ENCODE data around the gene TSEN34.
"Not testable (repeated sequence)": the region's sequence is repeated elsewhere in the genome, so short reads cannot be mapped to it uniquely, and the experiment has no call there.

TSEN34 gene

GRCh38 chr19:54189145-54189734 lies 1.9 kb upstream of the TSEN34 start, which contains the start of gene MBOAT7:
TSS of gene MBOAT7 (minus strand) at chr19:54189580. CDS start at chr19:54188508, 1,072 bp downstream.
- DNase-seq = no peak

GRCh38 chr19:54189735-54190502 lies 1.2 kb upstream of the TSEN34 start:
- DNase-seq = peak; percentile 100

- DNase-seq = peak; percentile 99
Measured at GRCh38 chr19:54190503-54191010, 551 bp upstream of the TSEN34 start.

- DNase-seq = no peak
Measured at GRCh38 chr19:54191811-54192453, 824 bp downstream of the TSEN34 start.

GRCh38 chr19:54193011-54193410 lies 1.9 kb downstream of the TSEN34 start:
- DNase-seq = no peak

- not testable (repeated sequence) for DNase-seq
Measured at GRCh38 chr19:54194463-54194862, 3.4 kb downstream of the TSEN34 start.

- DNase-seq = no peak
Measured at GRCh38 chr19:54196536-54196935, 5.4 kb downstream of the TSEN34 start.

- no peak for DNase-seq
Measured at GRCh38 chr19:54197121-54197520, 6.0 kb downstream of the TSEN34 start.

GRCh38 chr19:54199401-54199800 lies 8.3 kb downstream of the TSEN34 start:
- DNase-seq = no peak

GRCh38 chr19:54201172-54201701 lies 10.1 kb downstream of the TSEN34 start:
- DNase-seq = no peak

GRCh38 chr19:54201980-54202379 lies 10.9 kb downstream of the TSEN34 start:
- DNase-seq = no peak

- DNase-seq = no peak
Measured at GRCh38 chr19:54203151-54203611, 12.1 kb downstream of the TSEN34 start.

- DNase-seq = no peak
Measured at GRCh38 chr19:54204767-54205468, 13.8 kb downstream of the TSEN34 start.

- no peak for DNase-seq
Measured at GRCh38 chr19:54206030-54206830, 15.1 kb downstream of the TSEN34 start.

GRCh38 chr19:54206831-54207177 lies 15.7 kb downstream of the TSEN34 start:
- DNase-seq = no peak

- DNase-seq = not testable (repeated sequence)
Measured at GRCh38 chr19:54207193-54207592, 16.1 kb downstream of the TSEN34 start.

- no peak for DNase-seq
Measured at GRCh38 chr19:54207676-54207982, 16.5 kb downstream of the TSEN34 start.

- DNase-seq = no peak
Measured at GRCh38 chr19:54207983-54208783, 17.1 kb downstream of the TSEN34 start.

- no peak for DNase-seq
Measured at GRCh38 chr19:54208784-54209057, 17.6 kb downstream of the TSEN34 start.

- no peak for DNase-seq
Measured at GRCh38 chr19:54209058-54209810, 18.1 kb downstream of the TSEN34 start.
